HG03457 (cell line): Measurements from ENCODE around the gene CLK3.
"Not testable (repeated sequence)": the region's sequence is repeated elsewhere in the genome, so short reads cannot be mapped to it uniquely, and the experiment has no call there.

Source experiments
- ATAC-seq: cut with Tn5 transposase; IDR thresholded peaks from one replicate; pipeline ENCODE4 v1.9.1; 2021; ENCODE audit warnings: moderate number of reproducible peaks; ENCODE audit not compliant: unreplicated experiment

CLK3 gene

GRCh38 chr15:74620636-74621545 lies 5.3 kb downstream of the CLK3 start:
- no peak for ATAC-seq

GRCh38 chr15:74621546-74621920 lies 5.9 kb downstream of the CLK3 start:
- no peak for ATAC-seq

- no peak for ATAC-seq
Measured at GRCh38 chr15:74621936-74622335, 6.3 kb downstream of the CLK3 start.

GRCh38 chr15:74622758-74623157 lies 7.1 kb downstream of the CLK3 start:
- ATAC-seq: no peak

- ATAC-seq: no peak
Measured at GRCh38 chr15:74624020-74624602, 8.5 kb downstream of the CLK3 start.

GRCh38 chr15:74625693-74626092 lies 10.1 kb downstream of the CLK3 start:
- no peak for ATAC-seq

- ATAC-seq: no peak
Measured at GRCh38 chr15:74626336-74626735, 10.7 kb downstream of the CLK3 start.

- no peak for ATAC-seq
Measured at GRCh38 chr15:74626752-74627692, 11.4 kb downstream of the CLK3 start.

GRCh38 chr15:74627766-74628165 lies 12.1 kb downstream of the CLK3 start:
- ATAC-seq: no peak

GRCh38 chr15:74628199-74628598 lies 12.6 kb downstream of the CLK3 start:
- no peak for ATAC-seq

- ATAC-seq: no peak
Measured at GRCh38 chr15:74628949-74629348, 13.3 kb downstream of the CLK3 start.

GRCh38 chr15:74629696-74630095 lies 14.1 kb downstream of the CLK3 start:
- not testable (repeated sequence) for ATAC-seq

- no peak for ATAC-seq
Measured at GRCh38 chr15:74630284-74631086, 14.8 kb downstream of the CLK3 start.

GRCh38 chr15:74631087-74631385 lies 15.4 kb downstream of the CLK3 start:
- ATAC-seq: no peak

GRCh38 chr15:74631408-74631807 lies 15.8 kb downstream of the CLK3 start:
- no peak for ATAC-seq

GRCh38 chr15:74631935-74632560 lies 16.4 kb downstream of the CLK3 start:
- no peak for ATAC-seq

- ATAC-seq: no peak
Measured at GRCh38 chr15:74632601-74633000, 17.0 kb downstream of the CLK3 start.

GRCh38 chr15:74633781-74634180 lies 18.1 kb downstream of the CLK3 start:
- no peak for ATAC-seq

GRCh38 chr15:74635228-74635627 lies 19.6 kb downstream of the CLK3 start:
- no peak for ATAC-seq

GRCh38 chr15:74636984-74637383 lies 21.3 kb downstream of the CLK3 start:
- ATAC-seq: no peak
